HepG2 (cell line): ENCODE data around the gene C1RL. TPM values are rescaled to one million over a fixed set of nuclear protein-coding genes. Genes with fewer than 3 reads are reported as not detected.

Experiments used
- AGO1 ChIP-seq: fragments of 200-400 bp; formaldehyde crosslinking; IDR thresholded peaks from 2 replicates; pipeline ENCODE4 v1.6.1; 2017; ENCODE audit warnings: mild to moderate bottlenecking, low read depth, low read length, moderate library complexity; ENCODE audit not compliant: poor library complexity, severe bottlenecking
- EP300 ChIP-seq, 3 experiments: sonication (generic) in 1 of 3; formaldehyde crosslinking in 1 of 3; IDR thresholded peaks; 2 replicates each; pipeline versions ENCODE4 v1.5.1 to v1.6.1; 2011 to 2020; ENCODE audit warnings: low read depth in 2 of 3, low read length in 2 of 3, borderline replicate concordance in 1 of 3, improper control_type of control experiment in 1 of 3, mild to moderate bottlenecking in 1 of 3, missing genetic modification reagents in 1 of 3, moderate library complexity in 1 of 3
- FLYWCH1 ChIP-seq: sonication (generic); formaldehyde crosslinking; IDR thresholded peaks from 2 replicates; pipeline ENCODE4 v1.8.1; 2023; ENCODE audit warnings: mild to moderate bottlenecking, missing genetic modification reagents
- GMEB1 ChIP-seq: sonication (generic); formaldehyde crosslinking; IDR thresholded peaks from 2 replicates; pipeline ENCODE4 v1.5.1; 2020; ENCODE audit warnings: missing genetic modification reagents, mild to moderate bottlenecking, borderline replicate concordance
- HOXA5 ChIP-seq: sonication (generic); formaldehyde crosslinking; IDR thresholded peaks from 2 replicates; pipeline ENCODE4 v1.4.0; 2020; ENCODE audit warnings: missing genetic modification reagents
- IKZF5 ChIP-seq: IDR thresholded peaks from 2 replicates; pipeline ENCODE4 v1.6.1; 2018; ENCODE audit warnings: missing genetic modification reagents, mild to moderate bottlenecking, missing compliant biosample characterization
- MAFF ChIP-seq: IDR thresholded peaks from 2 replicates; pipeline ENCODE4 v1.6.1; 2011; ENCODE audit warnings: low read depth, low read length, improper control_type of control experiment
- SIN3A ChIP-seq: IDR thresholded peaks from 2 replicates; pipeline ENCODE4 v1.6.1; 2011; ENCODE audit warnings: low read depth, mild to moderate bottlenecking, control low read depth, low read length, borderline replicate concordance
- SPEN ChIP-seq: sonication (generic); formaldehyde crosslinking; IDR thresholded peaks from 2 replicates; pipeline ENCODE4 v1.5.1; 2020; ENCODE audit warnings: low read depth, mild to moderate bottlenecking, missing genetic modification reagents
- STAG1 ChIP-seq: sonication (generic); formaldehyde crosslinking; IDR thresholded peaks from 2 replicates; pipeline ENCODE4 v1.4.0; 2020; ENCODE audit warnings: missing genetic modification reagents
- TP53 ChIP-seq: sonication (generic); formaldehyde crosslinking; conservative IDR thresholded peaks from 2 replicates; pipeline ENCODE4 v1.4.0; 2020; ENCODE audit warnings: missing genetic modification reagents
- ZBTB20 ChIP-seq: sonication (generic); formaldehyde crosslinking; IDR thresholded peaks from 2 replicates; pipeline ENCODE4 v1.8.1; 2023; ENCODE audit warnings: missing genetic modification reagents, low read depth, mild to moderate bottlenecking, borderline replicate concordance
- ZHX1 ChIP-seq: sonication (generic); formaldehyde crosslinking; IDR thresholded peaks from 2 replicates; pipeline ENCODE4 v1.8.1; 2022; ENCODE audit warnings: low read depth, mild to moderate bottlenecking, missing genetic modification reagents
- ZNF138 ChIP-seq: sonication (generic); formaldehyde crosslinking; IDR thresholded peaks from 2 replicates; pipeline ENCODE4 v1.5.0; 2020; ENCODE audit warnings: mild to moderate bottlenecking, low read depth, missing genetic modification reagents
- ZNF234 ChIP-seq: sonication (generic); formaldehyde crosslinking; conservative IDR thresholded peaks from 2 replicates; pipeline ENCODE4 v1.5.1; 2020; ENCODE audit warnings: mild to moderate bottlenecking, missing genetic modification reagents
- ZNF432 ChIP-seq: sonication (generic); formaldehyde crosslinking; IDR thresholded peaks from 2 replicates; pipeline ENCODE4 v1.5.0; 2020; ENCODE audit warnings: missing genetic modification reagents, mild to moderate bottlenecking, borderline replicate concordance
- ZNF746 ChIP-seq: sonication (generic); formaldehyde crosslinking; IDR thresholded peaks from 2 replicates; pipeline ENCODE4 v1.8.0; 2022; ENCODE audit warnings: mild to moderate bottlenecking, missing genetic modification reagents
- ZSCAN5A ChIP-seq: sonication (generic); formaldehyde crosslinking; IDR thresholded peaks from 2 replicates; pipeline ENCODE4 v1.8.0; 2022; ENCODE audit warnings: mild to moderate bottlenecking, missing genetic modification reagents, borderline replicate concordance
- polyA plus RNA-seq, 8 experiments: library from polyadenylated mRNA; depleted of rRNA in 3 of 8; stranded (reverse) in 7 of 8; unstranded in 1 of 8; fragments of >200 nt; fragmentation: Illumina TruSeq in 4 of 8; extraction: Trizol in 4 of 8; gene quantifications; 2 replicates each; pipeline versions ENCODE4 v1.2.1 to v1.2.3, GENCODE V29; 2011 to 2016; ENCODE audit warnings: low read depth in 4 of 8, missing spikeins in 1 of 8, mixed read lengths in 1 of 8; ENCODE audit not compliant: insufficient read depth in 1 of 8
- total RNA-seq, 5 experiments: library from RNA; depleted of rRNA; stranded (reverse); fragments of >200 nt; fragmentation: Illumina TruSeq; extraction: Trizol; gene quantifications; 2 replicates each; pipeline ENCODE4 v1.2.3, GENCODE V29; 2016; ENCODE audit warnings: low read depth in 1 of 5

Gene C1RL
- total and polyA plus RNA-seq, 2 of the 13 experiments (the other 11 are each of a cell fraction or from before 2014, with no cell fraction given), result 28.9 to 53.1 TPM

- TF ChIP-seq STAG1 (CRISPR knock-in tag), result peak; percentile 93
- TF ChIP-seq SIN3A, result no peak
- no peak for TF ChIP-seq GMEB1 (CRISPR knock-in tag)
- TF ChIP-seq ZSCAN5A (CRISPR knock-in tag), result no peak
- TF ChIP-seq TP53, result no peak
- TF ChIP-seq ZNF138, result no peak
- TF ChIP-seq ZHX1 (CRISPR knock-in tag), result no peak
- TF ChIP-seq AGO1, result no peak
- TF ChIP-seq ZNF746 (CRISPR knock-in tag), result no peak
- TF ChIP-seq SPEN (CRISPR knock-in tag), result peak; percentile 42; the same call in 1 of the 2 replicates
- no peak for TF ChIP-seq ZBTB20 (CRISPR knock-in tag)
- TF ChIP-seq EP300 (IDR thresholded peaks at IDR 0.05; ENCODE audit: low read depth in 2 of 2, low read length in 2 of 2), result peak in 1 of 2 experiments; percentile 37; a peak in 1 of 4 replicates
- TF ChIP-seq EP300 (CRISPR knock-in tag; IDR thresholded peaks at IDR 0.05; ENCODE audit: borderline replicate concordance), result peak; percentile 66
- no peak for TF ChIP-seq IKZF5
- peak; percentile 59 for TF ChIP-seq MAFF
- TF ChIP-seq HOXA5 (CRISPR knock-in tag), result 0 out of 2 replicates have a peak, but pooled peaks have one; percentile 40
- TF ChIP-seq FLYWCH1 (CRISPR knock-in tag), result no peak
- TF ChIP-seq ZNF234 (CRISPR knock-in tag), result no peak
- no peak for TF ChIP-seq ZNF432 (CRISPR knock-in tag)
Observed at GRCh38 chr12:7060353-7060954, 48.6 kb downstream of the C1RL start, which contains the start of gene C1S (continued).
